ENCODE measurements around the gene TK1.
"Not testable (repeated sequence)": the region's sequence is repeated elsewhere in the genome, so short reads cannot be mapped to it uniquely, and the experiment has no call there.

TK1 gene, protein sequence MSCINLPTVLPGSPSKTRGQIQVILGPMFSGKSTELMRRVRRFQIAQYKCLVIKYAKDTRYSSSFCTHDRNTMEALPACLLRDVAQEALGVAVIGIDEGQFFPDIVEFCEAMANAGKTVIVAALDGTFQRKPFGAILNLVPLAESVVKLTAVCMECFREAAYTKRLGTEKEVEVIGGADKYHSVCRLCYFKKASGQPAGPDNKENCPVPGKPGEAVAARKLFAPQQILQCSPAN

DNA sequence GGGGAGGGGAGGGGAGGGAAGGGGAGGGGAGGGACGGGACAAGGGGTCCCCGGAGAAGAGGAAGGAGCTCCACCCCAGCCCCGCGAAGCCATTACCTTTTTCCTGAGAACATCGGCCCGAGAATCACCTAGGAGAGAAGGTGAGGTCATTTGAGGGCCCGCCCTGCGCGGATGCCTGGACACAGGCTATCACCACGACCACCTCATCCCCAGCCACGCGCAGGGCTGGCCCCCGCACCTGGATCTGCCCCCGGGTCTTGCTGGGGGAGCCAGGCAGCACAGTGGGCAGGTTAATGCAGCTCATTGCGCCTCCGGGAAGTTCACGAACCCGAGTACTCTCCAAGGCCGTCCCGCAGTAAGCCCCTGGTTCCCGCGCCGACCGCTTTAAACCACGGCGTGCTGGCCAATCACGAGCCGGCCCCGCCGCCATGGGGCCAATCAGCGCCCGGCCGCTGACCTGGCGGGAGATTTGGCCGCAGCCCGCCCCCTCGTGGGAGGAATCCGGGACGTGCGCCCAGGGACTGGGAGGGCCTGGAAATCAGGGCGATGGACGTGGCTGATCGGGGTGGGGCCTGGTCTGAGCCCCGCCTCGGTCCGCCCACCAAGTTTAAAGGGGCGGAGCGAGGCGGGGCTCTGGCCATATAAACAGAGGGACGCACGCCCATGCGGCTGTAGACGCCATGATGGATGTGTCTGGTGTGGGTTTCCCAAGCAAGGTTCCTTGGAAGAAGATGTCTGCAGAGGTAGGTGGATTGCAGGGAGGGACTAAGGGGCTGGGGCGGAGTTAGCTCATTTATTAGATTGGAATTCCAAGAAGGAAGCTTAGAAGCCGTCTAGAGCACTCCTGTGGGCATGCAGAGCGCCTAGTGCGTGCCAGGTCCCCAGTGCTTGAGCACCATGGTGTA, at the start of gene TK1, which contains the start of gene AFMID:
TSS of gene TK1 (minus strand) at position 361 of the 904 bp plus-strand sequence. CDS start at position 303, 58 bp downstream.
TSS of gene AFMID (plus strand) at position 671 of the 904 bp plus-strand sequence. CDS start at position 680, 9 bp downstream.
- peak; percentile 97 for DNase-seq (ENCODE audit: low spot score)

DNA sequence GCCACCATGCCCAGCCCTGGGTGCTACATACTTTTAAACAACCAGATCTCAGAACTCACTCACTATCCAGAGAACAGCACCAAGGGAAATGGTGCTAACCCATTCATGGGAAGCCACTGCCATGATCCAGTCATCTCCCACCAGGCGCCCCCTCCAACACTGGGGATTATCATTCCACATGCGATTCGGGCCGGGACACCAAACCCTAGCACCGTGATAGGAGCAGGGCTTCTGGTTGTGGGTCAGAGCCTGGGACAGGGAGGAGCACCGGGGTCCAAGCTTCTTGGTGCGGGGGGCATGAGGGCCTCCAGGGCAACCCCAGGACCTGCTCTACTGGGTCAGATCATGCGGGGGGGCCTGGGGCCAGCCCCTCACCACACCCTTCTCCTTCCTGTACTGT, 49.0 kb upstream of the TK1 start:
- no peak for DNase-seq (ENCODE audit: low spot score)

DNA sequence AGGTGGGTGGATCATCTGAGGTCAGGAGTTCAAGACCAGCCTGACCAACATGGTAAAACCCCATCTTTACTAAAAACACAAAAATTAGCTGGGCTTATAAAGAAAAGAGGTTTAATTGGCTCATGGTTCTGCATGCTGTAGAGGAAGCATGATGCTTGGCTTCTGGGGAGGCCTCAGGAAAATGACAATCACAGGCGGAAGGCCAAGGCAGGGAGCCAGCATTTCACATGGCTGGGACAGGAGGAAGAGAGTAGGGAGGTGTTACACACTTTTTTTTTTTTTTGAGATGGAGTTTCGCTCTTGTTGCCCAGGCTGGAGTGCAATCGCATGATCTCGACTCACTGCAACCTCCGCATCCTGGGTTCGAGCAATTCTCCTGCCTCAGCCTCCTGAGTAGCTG, 48.2 kb upstream of the TK1 start:
- DNase-seq (ENCODE audit: low spot score), result not testable (repeated sequence)

DNA sequence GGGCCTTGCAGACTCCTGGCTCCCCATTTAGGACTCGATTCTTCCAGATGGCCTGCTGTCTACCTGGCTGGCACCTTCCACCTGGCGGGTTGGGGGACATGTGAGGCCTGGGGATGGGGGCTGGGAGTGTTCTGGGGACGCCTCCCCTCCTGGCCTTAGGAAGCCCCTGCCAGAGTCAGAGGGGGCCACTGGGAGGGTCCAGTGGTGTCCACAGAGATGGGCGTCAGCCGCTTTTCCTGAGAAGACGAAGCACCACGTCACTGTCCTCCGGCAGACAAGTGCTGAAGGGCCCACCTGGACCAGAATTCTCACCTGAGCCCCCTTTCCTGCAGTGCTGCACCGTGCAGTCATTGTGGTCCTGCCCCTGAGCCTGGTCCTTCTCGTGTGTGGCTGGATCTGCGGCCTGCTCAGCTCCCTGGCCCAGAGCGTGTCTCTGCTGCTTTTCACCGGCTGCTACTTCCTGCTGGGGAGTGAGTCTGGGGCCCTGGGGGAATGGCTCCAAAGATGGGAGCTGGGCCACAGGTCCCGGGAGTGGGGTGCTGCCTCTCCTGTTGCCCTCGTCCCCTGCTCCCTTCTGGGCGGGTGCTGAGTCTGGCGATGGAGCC, 47.5 kb upstream of the TK1 start:
- DNase-seq (ENCODE audit: low spot score), result no peak

DNA sequence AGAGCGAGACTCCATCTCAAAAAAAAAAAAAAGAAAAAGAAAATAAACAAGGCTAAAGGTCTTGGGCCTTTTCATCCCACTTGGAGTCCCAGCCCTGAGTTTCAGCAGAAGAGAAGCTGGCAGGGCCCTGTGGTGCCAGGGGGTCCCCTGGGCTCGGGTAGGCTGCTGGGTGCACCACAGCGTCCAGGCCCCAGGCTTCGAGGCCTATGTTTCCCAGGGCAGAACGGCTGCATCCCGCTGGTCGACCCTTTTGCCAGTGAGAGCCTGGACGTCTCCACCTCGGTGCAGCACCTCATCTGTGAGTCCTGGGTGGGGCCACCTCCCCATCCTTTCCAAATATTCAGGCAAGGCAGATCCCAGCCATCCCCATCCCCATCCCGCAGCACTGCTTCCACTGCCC, 46.8 kb upstream of the TK1 start:
- no peak for DNase-seq (ENCODE audit: low spot score)

DNA sequence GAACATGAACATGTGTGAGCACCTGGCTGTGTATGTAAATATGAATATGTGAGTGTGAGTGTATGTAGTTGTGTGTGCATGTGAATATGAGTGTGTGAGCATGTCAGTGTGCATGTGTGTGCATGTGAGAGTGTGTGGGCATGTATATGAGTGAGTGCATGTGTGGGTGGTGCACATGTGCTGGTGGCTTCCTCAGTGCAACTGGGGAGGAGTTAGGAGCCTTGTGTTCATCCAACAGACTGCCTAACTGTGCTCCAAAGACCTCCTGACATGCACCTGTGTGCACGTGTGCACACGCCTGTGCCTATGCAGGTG, 46.0 kb upstream of the TK1 start:
- DNase-seq (ENCODE audit: low spot score), result no peak

DNA sequence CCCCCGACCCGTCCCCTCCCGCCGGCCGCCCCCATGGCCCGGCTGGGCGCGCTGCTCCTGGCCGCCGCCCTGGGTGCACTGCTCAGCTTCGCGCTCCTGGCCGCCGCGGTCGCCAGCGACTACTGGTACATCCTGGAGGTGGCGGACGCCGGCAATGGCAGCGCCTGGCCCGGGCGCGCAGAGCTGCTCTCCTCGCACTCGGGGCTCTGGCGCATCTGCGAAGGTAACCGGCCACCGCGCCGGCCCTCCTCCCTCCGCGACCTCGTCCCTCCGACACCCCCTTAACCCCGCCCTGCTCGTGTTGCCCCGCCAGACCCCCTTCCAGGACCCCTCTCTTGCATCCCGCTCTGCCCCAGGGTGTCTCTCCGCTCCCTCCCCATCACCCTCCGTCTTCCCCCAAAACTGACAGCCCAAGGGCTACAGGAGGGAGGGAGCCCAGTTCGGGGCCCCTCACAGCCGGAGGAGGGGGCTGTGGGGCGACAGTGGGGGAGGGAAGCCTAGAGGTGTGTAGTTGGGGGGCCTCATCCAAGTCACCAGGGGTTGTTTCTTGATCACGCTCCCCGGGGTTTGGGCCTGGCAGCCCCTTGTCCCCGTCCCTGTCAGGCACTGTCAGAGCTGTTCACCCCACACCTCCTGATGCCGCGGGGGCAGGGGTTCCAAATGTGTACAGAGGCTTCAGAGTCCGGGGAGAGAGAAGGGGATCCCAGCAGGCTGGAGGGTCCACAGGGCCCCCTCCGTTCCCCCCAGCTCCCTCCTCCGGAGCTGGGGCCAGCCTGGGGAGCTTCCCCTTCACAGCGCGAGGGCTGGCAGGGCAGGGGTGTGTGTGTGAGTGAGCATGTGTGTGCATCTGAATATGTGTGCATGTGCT, 45.4 kb upstream of the TK1 start:
- DNase-seq (ENCODE audit: low spot score), result no peak

DNA sequence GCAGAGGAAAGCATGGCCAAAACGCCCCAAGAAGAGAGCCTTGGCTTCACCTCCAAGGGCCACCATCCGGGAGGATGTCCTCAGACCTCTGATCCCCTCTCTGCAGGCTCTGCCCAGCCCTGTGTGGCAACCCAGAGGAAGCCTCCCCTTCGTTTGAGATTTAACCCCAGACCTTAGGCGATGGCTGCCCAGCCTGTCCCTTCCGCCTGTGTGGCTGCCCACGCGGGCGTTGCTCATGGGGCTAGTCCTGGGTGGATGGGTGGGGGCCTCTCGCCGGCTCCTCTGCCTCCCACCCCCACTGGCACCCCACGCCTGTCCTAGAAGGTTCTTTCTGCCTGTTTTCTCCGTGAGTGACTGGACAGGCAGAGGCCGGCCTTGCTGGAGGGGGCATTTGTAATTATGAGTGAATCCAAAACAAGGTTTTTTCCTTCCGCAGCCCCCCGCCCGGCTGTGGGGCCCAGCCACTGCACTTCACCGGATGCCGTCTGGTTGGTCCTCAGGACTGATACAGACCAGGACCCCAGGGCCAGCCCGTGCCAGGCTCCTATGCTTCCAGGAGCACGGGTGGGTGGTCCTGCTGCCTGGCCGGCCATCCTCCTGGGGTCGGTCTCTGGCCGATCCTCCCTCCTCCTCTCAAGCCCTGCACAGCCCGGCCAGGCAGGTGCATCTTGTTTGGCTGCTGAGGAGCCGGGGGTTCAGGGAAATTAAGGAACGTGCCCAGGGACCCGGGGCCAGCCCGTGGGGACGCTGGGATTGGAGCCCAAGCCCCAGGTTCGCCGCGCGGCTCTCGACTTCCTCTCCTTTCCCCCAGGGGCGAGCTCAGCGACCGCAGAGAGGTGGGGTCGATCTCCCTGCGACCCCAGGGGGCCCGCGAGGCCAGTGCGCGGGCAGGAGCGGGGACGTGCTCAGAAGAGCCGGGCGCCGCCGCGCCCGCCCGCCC, 44.4 kb upstream of the TK1 start, which contains the start of gene TMEM235:
TSS of gene TMEM235 (plus strand) at position 636 of the 940 bp plus-strand sequence. CDS start 393 bp downstream, outside the sequence.
- DNase-seq (ENCODE audit: low spot score), result no peak

DNA sequence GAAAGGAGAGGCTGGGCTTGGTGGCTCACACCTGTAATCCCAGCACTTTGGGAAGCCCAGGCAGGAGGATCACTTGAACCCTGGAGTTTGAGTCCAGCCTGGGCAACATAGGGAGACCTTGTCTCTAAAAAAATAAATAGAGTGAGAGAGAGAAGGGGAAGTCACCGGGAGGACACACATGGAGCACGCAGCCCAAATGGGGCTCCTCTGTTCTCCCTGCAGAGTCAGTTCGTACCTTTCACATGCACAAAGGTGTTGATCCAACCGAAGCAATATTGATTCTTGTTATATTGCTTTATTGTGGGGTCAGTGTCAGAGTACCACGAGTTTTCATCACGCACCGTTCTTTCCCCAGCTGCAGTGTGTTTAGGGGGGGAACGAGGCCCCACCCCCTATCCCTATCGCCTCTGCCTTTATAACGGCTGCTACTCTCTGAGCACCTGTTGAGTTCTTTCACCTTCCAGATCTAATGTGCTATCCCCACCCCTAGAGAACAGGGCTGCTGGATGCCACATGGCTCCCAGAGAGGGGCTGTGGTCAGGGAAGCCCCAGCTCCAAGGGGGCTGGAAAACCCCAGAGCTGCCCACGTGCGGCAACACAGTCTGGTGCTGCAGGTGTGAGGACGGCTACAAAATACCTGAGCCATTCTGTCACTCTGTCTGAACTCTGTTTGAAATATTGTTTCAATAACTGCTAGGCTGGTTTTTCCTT, 43.6 kb upstream of the TK1 start:
- DNase-seq (ENCODE audit: low spot score), result no peak

DNA sequence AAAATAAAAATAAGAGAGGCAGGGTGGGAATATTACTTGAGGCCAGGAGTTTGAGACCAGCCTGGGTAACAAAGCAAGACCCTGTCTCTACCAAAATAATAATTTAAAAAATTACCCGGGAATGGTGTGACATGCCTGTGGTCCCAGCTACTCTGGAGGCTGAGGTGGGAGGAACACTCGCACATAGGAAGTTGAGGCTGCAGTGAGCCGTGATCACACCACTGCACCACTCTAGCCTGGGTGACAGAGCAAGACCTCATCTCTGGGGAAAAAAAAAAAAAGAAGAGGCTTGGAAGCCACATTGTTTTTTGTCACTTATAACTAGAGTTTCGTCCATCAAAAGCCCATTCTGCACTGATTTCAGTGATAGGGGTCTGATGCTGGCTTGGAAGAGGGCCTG, 41.3 kb upstream of the TK1 start:
- DNase-seq (ENCODE audit: low spot score), result no peak

DNA sequence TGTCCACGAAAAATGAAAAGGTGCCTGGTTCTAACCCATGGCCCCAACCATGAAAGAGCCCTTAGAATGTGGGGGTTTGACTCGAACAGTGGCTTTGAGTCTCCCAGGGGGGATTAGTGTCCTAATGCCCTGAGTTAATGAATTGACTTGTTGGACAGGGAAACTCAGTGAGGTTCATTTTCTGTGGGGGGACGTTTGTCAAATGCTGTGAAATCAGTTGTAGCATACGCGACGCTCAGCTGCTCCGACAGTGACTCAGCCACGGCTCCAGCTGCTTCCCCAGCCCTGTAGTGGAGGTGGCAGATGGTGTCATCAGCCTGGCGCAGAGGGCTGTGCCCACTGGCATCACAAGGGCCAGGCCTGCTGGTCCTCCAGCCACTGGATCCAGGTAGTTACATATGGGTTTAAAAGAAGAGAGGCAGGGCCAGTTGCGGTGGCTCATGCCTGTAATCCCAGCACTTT, 40.6 kb upstream of the TK1 start:
- no peak for DNase-seq (ENCODE audit: low spot score)

DNA sequence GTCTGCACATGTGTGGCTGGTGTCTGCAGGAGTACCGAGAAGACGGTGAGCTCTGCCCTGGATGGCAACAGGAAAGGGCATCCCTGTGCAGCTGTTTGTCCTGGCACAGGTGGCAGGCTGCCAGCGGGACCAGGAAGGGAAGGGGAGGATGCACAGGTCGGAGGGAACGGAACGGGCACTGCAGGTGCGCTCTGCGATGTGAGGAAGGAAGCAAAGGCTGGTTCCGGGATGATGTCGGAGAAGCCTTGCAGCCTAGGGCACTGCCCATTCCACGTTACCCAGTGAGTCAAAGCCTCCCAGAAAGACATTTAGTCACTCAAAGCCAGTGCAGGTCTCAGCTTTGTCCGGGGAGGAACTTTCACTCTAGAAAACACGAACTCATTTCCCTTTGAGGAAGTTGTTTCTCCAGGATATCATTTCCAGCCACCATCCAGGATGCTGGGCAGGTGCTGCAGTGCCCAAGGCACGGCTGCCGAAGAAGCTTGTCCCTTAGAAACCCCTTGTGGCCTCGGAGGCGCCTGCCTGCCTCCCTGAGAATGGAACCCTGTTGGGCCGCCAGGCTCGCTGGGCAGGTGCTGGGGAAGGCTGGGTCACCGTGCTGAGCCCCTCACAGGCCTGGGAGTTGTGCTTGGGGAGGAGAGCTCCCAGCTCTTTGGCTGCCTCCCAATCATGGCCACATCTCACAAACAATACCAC, 40.1 kb upstream of the TK1 start:
- DNase-seq (ENCODE audit: low spot score), result no peak

DNA sequence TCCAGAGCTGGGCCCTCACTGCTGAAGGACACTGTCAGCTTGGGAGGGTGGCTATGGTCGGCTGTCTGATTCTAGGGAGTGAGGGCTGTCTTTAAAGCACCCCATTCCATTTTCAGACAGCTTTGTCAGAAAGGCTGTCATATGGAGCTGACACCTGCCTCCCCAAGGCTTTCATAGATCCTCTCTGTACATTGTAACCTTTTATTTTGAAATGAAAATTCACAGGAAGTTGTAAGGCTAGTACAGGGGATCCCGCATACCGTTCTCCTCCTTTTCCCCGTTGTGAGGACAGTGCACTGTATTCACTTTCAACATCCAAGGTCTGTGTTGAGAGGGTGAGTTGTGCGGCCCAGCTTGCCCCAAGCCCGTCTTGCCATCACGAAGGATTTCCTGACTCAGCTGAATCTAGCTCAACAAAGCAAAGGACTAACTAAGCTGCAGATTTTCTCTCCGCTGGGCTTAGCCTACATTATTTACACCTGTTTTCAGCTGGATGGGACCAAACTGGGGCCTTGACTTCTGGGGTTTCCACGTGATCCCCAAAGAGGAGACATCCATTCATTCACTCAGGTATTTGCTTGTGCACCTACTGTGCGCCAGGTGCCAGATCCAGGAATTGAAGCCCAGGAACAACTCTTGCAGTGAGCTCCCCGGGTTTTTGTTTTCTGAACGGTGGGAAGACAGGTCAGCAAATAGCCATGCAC, 39.4 kb upstream of the TK1 start:
- no peak for DNase-seq (ENCODE audit: low spot score)

DNA sequence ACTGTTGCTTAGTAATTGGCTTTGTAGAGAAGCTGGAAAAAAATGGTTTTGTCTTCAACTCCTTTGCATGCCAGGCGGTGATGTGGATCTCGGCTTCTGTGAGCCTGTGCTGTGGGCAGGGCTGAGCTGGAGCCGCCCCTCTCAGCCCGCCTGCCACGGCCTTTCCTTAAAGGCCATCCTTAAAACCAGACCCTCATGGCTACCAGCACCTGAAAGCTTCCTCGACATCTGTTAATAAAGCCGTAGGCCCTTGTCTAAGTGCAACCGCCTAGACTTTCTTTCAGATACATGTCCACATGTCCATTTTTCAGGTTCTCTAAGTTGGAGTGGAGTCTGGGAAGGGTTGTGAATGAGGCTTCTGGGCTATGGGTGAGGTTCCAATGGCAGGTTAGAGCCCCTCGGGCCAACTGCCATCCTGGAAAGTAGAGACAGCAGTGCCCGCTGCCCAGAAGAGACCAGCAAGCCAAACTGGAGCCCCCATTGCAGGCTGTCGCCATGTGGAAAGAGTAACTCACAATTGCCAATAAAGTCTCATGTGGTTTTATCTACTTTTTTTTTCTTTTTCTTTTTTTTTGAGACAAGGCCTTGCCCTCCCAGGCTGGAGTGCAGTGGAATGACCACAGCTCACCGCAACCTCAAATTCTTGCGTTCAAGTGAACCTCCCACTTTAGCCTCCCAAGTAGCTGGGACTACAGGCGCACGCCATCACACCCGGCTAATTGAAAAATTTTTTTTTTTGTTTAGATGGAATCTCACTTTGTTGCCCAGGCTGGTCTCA, 38.4 kb upstream of the TK1 start:
- DNase-seq (ENCODE audit: low spot score), result no peak

DNA sequence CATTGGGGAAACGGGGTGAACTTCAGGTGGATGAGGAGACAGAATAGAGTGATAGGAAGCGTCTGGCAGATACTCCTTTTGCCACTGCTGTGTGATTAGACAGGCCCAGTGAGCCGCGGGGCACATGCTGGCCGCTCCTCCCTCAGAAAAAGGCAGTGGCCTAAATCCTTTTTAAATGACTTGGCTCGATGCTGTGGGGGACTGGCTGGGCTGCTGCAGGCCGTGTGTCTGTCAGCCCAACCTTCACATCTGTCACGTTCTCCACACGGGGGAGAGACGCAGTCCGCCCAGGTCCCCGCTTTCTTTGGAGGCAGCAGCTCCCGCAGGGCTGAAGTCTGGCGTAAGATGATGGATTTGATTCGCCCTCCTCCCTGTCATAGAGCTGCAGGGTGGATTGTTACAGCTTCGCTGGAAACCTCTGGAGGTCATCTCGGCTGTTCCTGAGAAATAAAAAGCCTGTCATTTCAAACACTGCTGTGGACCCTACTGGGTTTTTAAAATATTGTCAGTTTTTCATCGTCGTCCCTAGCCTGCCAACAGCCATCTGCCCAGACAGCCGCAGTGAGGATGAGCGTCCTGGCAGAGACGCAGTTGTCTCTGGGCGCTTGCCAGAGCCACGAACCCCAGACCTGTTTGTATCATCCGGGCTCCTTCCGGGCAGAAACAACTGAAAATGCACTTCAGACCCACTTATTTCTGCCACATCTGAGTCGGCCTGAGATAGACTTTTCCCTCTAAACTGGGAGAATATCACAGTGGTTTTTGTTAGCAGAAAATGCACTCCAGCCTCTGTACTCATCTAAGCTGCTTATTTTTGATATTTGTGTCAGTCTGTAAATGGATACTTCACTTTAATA, 37.6 kb upstream of the TK1 start:
- DNase-seq (ENCODE audit: low spot score), result no peak

DNA sequence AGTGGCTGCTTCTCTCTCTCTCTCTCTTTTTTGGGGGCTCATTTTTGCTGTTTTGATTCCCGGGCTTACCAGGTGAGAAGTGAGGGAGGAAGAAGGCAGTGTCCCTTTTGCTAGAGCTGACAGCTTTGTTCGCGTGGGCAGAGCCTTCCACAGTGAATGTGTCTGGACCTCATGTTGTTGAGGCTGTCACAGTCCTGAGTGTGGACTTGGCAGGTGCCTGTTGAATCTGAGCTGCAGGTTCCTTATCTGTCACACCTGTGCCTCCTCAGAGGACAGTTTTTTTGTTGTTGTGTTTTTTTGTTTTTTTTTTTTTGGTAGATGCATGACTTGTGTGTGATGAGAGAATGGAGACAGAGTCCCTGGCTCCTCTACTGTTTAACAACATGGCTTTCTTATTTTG, 36.9 kb upstream of the TK1 start:
- no peak for DNase-seq (ENCODE audit: low spot score)

DNA sequence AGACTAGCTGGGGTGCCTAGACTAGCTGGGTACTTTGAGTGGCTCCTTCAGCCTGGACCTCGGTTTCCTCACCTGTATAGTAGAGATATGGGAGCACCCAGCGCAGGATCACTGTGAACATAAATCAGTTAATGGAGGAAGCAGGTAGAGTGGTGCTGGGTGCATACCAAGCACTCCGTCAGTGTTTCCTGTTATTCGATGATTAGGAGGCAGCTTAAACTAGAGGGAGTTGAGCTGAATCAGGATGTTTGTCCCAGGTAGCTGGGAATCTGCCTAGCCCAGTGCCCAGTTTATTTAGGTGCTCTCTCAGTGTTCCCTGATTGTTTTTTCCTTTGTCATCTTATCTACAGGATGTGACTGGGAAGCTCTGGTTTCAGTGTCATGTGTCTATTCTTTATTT, 36.2 kb upstream of the TK1 start:
- no peak for DNase-seq (ENCODE audit: low spot score)
